Measurements from ENCODE around the gene SPOP.

SPOP gene

DNA sequence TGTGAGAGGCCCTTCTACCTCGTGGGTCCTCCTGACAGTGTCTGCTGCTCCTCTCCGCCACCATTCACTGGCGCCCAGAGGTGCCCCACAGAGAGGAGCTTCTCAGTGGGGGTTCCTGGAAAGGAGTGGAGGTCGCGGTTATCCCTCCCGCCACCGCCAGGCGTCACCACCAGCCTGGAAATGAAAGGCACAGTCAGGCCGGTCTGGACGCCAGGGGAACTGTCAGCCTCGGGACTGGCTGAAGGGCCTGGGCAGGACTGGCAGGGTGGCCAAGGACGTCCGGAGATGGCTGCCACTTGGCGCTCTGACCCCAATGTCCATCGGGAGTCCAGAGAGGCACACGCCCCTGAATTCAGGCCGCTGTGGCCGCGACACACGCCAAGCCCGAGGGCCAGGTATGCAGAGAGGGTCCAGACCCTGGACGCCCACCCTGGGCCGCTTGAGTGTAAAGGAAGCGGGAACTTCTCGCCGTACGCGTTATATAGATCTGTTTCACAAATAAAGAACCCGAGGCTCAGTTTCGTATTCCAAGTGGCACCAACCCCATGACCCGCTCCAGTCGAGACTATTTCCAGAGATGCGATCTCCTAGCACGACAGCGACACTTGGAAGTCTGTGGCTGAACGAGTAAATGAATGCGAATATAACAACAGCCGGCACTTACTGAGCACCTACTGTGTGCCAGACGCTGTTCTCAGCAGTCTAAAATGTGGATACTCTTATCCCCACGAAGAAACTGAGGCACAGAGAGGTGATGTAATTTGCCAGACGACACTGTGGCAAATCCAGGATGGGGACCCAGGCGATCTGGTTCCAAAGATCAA is 109.8 kb downstream of the SPOP start:
- H3K27ac ChIP-seq, result no peak overlapping the region
- peak overlapping the region; percentile 55 for H3K4me3 ChIP-seq (ENCODE audit: low read depth, low read length)
- peaks cover 6% of the 10 kb centered on the region for H3K27me3 ChIP-seq (replicated peaks)
- no peaks in the 10 kb centered on the region for H3K36me3 ChIP-seq (replicated peaks)
- TF ChIP-seq, protein P1, sequence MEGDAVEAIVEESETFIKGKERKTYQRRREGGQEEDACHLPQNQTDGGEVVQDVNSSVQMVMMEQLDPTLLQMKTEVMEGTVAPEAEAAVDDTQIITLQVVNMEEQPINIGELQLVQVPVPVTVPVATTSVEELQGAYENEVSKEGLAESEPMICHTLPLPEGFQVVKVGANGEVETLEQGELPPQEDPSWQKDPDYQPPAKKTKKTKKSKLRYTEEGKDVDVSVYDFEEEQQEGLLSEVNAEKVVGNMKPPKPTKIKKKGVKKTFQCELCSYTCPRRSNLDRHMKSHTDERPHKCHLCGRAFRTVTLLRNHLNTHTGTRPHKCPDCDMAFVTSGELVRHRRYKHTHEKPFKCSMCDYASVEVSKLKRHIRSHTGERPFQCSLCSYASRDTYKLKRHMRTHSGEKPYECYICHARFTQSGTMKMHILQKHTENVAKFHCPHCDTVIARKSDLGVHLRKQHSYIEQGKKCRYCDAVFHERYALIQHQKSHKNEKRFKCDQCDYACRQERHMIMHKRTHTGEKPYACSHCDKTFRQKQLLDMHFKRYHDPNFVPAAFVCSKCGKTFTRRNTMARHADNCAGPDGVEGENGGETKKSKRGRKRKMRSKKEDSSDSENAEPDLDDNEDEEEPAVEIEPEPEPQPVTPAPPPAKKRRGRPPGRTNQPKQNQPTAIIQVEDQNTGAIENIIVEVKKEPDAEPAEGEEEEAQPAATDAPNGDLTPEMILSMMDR (IDR thresholded peaks at IDR 0.05; ENCODE audit: low read depth, low read length, missing control alignments), result peak; percentile 93
- in situ Hi-C loops (cut with HindIII; ENCODE audit: low pct_ligation_motif_present, low sequenced_read_pairs), result no loop called here
- peak; percentile 68 for DNase-seq

DNA sequence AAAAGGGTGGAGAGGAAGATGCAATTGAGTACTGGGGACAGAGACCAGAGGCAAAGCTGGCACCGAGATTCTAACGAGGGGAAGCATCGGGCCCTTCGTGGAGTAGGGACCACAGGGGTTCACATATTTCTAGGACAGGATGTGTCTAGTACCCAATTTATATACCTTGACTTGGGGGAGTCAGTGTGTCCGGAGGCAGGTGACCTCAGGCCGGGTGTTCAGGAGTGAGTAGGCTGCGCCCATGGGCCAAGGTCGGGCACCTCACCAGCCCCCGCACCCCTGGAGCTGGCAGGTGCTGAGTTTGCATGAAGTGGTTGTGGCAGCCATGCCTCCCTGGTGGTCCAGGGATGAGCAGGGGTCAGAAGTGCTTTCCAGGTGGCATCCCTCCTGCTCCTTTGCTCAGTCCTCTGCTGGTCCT is 110.8 kb downstream of the SPOP start:
- DNase-seq, result no peak
- in situ Hi-C loops (cut with HindIII; ENCODE audit: low pct_ligation_motif_present, low sequenced_read_pairs), result no loop called here
- TF ChIP-seq, protein P1 (IDR thresholded peaks at IDR 0.05; ENCODE audit: low read depth, low read length, missing control alignments), result no peak

GRCh38 chr17:49566668-49567071 is 111.2 kb downstream of the SPOP start:
- Histone ChIP-seq H3K27ac (no peak overlapping the region), H3K36me3 (replicated peaks) (no peaks in the 10 kb centered on the region), H3K27me3 (replicated peaks) (peaks cover 5% of the 10 kb centered on the region), H3K4me3 (ENCODE audit: low read depth, low read length) (no peak overlapping the region)
- TF ChIP-seq, protein P1 (IDR thresholded peaks at IDR 0.05; ENCODE audit: low read depth, low read length, missing control alignments), result no peak
- no peak for DNase-seq
- in situ Hi-C loops (cut with HindIII; ENCODE audit: low pct_ligation_motif_present, low sequenced_read_pairs), result no loop called here

More for the DNA sequence above, 110.8 kb downstream of the SPOP start:
- Histone ChIP-seq H3K27ac (no peak overlapping the region), H3K4me3 (ENCODE audit: low read depth, low read length) (no peak overlapping the region), H3K36me3 (replicated peaks) (no peaks in the 10 kb centered on the region), H3K27me3 (replicated peaks) (peaks cover 6% of the 10 kb centered on the region)

DNA sequence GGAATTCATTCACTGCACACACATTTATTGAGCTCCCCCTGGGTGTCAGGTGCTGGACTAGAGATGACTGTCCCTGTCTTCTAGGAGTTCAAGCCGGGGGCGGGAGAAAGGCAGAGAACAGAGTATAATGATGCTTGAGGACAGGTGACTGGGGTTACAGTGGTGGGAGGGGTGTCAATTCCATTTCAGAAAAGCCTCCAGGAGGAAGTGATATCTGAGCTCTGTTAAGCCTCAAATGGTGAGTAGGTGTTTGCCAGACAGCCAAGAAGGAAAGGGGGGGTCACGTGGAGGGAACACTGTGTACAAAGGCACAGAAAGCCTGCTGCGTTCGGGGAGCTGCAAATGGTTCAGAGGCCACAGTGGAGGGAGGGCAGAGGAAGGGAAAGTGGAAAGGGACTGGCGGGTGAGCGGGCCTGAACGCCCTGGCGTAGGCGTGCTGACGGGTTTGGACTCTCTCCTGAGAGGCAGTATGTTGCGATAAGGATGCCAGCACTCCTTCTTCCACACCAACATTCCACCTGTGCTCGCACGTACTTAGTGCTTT is 111.9 kb downstream of the SPOP start:
- H3K36me3 ChIP-seq (replicated peaks), result no peaks in the 10 kb centered on the region
- no peak overlapping the region for H3K4me3 ChIP-seq (ENCODE audit: low read depth, low read length)
- no peak for DNase-seq
- TF ChIP-seq, protein P1 (IDR thresholded peaks at IDR 0.05; ENCODE audit: low read depth, low read length, missing control alignments), result peak; percentile 15
- peaks cover 4% of the 10 kb centered on the region for H3K27me3 ChIP-seq (replicated peaks)
- in situ Hi-C loops (cut with HindIII; ENCODE audit: low pct_ligation_motif_present, low sequenced_read_pairs), result no loop called here
- H3K27ac ChIP-seq, result no peak overlapping the region

- Histone ChIP-seq H3K27me3 (replicated peaks) (peaks cover 2% of the 10 kb centered on the region), H3K27ac (no peak overlapping the region), H3K36me3 (replicated peaks) (no peaks in the 10 kb centered on the region), H3K4me3 (ENCODE audit: low read depth, low read length) (no peak overlapping the region)
- no peak for DNase-seq
- TF ChIP-seq, protein P1 (IDR thresholded peaks at IDR 0.05; ENCODE audit: low read depth, low read length, missing control alignments), result no peak
- in situ Hi-C loops (cut with HindIII; ENCODE audit: low pct_ligation_motif_present, low sequenced_read_pairs), result no loop called here
Measured at GRCh38 chr17:49564638-49565037, 113.3 kb downstream of the SPOP start.
